Stimulated activated CD4-positive, alpha-beta T cell treated with anti-CD3 and anti-CD28 coated beads, Interleukin-1b, Interleukin-23, amount 100 ng/mL, for 48 hours (primary cell): ENCODE results near the gene CHI3L2.

Experiments
- DNase-seq: peaks from one replicate; pipeline ENCODE4 v3.0.0-alpha.2; 2020

The CHI3L2 gene, protein sequence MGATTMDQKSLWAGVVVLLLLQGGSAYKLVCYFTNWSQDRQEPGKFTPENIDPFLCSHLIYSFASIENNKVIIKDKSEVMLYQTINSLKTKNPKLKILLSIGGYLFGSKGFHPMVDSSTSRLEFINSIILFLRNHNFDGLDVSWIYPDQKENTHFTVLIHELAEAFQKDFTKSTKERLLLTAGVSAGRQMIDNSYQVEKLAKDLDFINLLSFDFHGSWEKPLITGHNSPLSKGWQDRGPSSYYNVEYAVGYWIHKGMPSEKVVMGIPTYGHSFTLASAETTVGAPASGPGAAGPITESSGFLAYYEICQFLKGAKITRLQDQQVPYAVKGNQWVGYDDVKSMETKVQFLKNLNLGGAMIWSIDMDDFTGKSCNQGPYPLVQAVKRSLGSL

DNA sequence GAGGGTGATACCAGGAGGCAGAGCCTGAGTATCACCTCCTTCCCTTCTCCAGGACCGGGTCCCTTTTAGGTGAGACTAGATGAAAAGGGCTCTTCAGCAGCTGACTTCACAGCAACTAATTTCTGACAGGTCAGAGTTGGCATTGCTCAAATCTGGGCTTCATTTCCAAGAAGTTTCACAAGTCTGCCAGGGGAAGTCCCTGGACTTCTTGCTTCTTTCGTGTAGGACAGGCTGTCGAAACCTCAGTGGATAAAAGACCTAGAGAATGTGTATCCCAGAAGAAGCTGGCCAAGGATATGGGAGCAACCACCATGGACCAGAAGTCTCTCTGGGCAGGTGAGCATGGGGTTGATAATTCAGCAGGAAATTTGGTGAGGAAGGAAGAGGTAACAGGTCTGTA, at the start of gene CHI3L2:
CHI3L2 (plus strand) TSS at position 280 of the 400 bp plus-strand sequence; CDS start at position 297, 17 bp downstream.
- no peak for DNase-seq

DNA sequence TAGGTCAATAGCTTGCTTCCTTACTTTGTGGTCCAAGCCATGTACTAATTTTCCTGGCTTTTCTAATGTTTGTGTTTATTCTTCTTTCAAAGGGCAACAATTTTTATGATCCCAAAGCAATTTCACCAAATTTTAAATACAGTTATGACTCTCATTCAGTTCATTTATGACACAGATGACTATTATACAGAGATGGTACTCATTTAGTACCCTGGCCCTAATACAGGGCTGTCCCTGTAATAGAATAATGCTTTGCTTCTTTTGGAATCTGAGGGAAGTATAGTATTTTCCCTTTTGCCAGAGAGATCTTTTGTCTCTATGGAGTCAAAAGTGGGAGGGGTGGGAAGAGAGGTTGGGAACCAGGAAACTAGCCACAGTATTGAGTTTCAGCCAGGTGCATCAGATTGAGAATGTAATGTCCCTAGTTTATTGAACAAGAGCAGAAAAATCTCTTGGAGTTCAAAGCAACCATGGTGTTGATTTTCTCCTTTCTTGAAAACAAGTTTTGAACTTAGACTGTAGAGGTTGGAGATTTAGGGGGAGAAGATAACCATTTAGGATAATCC, 47.5 kb upstream of the CHI3L2 start:
- no peak for DNase-seq

DNA sequence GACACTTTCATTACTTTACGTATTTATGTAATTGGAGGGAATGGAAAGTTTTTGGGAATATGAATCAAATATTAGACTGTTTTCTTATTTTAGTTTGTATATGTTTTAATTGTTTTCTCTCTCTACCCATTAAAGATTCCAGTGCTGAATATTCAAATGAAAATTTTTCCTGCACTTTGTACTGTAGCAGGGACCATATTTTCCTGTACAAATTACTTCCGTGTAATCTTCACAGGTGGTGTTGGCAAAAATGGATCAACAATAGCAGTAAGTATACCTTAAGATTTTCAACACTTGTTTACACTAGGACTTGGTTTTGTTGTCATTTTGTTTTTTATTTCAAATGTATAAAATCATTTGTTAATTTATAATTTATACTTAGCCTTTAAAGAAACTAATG, 45.5 kb upstream of the CHI3L2 start:
- no peak for DNase-seq

DNA sequence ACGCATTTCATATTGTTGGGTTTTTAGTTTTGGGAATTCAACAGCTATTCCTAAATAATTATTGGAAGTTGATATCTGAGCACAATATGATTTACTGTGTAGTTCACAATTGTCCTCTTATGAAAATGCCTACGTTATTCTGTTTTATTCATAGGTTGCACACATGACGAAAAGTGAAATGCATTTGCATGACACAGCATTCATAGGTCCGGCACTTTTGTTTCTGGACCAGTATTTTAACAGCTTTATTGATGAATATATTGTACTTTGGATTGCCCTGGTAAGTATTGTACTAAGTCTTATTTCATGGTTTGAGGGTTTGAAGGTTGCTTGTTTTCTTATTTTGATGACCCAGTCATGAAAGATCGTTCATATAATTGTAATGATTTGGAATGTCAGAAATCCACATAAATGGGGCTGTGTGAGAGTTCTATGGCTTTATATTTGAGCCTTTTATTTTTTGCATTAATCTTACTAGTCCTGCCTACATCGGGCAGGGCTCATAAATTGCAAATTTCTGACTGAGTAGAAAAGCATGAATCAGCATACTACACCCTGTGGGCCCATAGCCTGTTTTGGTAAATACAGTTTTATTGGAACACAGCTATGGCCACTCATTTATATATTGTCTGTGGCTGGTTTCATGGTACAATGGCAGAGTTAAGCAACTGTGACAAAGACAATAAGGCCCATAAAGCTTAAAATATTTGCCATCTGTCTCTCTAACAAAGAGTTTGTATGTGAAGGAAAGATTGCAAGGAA, 44.0 kb upstream of the CHI3L2 start:
- no peak for DNase-seq

DNA sequence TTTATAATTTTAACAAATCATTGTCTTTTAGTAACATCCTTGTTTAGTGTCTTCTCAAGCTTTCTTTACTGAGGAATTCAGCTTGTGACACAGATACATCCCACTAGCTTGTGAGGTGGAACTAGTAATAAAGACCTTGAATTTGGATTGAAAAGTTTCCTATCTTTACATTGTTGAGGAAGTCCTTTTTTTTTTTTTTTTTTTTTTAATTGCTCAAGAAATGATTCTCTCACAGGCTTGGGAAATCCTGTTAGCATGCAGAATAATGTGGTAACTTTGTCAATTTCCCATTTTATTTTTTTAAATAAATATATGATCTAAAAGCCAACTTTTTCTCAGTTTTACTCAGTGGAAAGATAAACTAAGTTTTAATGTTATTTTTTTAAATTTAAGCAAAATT, 42.9 kb upstream of the CHI3L2 start:
- no peak for DNase-seq

DNA sequence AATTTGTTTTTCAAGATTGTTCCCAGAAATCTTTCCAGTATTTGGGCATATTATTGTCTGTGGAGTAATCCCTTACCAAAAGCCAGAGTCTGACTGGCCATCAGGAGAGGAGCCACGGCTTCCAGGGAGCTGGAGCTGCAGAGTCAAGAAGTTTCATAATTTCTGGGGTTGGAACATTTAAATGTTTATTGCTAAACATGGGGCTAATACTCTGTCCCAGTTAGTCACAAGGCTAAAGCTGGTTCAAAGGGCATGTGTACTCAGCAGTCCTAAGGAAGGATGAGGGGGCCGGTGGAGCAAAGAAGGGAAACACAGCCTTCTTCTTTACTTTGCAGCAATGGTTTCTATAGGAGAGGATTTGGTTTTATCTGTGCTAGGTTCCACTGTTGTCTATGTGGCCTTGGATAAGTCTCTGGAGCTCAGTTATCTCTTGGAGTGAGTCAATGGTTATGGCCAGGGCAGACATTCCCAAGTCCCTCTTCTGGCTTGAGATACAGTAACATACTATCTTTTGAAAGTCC, 36.5 kb upstream of the CHI3L2 start:
- no peak for DNase-seq

DNA sequence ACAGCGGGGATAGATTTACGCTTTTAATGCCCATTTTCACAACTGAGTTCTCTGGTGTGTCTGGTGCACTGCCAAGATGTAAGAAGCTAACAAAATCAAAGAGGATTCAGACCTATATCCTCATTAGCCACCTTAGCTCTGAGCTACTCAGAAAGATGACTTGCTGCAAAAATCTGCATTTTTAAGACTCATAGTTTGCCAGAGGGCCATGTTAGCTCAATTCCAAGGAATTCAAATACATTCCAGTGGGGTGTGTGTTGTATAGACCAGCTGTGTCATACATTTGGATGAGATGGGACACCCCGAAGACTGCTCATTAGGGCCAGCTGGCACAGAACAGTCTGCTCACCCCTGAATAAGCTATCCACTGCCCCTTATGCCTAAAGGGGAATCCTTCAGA, 36.0 kb upstream of the CHI3L2 start:
- no peak for DNase-seq

DNA sequence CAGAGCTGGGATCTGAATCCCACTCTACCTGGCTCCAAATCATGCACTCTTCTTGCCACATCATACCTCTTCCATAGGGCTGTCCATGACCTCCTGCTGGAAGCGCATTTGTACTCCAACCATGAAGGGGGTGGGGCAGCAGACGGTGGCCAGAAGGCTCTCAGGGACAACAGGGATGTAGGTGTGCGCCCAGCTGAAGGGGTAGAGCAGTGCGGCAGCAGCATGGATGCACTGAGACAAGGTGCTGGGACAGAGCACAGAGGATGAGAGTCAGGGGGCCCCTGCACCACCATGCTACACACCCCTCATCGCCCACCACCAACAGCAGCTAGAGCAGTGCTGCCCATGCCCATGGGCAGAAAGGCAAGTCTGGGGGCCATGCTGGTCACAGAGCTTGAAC, 35.4 kb upstream of the CHI3L2 start:
- no peak for DNase-seq

DNA sequence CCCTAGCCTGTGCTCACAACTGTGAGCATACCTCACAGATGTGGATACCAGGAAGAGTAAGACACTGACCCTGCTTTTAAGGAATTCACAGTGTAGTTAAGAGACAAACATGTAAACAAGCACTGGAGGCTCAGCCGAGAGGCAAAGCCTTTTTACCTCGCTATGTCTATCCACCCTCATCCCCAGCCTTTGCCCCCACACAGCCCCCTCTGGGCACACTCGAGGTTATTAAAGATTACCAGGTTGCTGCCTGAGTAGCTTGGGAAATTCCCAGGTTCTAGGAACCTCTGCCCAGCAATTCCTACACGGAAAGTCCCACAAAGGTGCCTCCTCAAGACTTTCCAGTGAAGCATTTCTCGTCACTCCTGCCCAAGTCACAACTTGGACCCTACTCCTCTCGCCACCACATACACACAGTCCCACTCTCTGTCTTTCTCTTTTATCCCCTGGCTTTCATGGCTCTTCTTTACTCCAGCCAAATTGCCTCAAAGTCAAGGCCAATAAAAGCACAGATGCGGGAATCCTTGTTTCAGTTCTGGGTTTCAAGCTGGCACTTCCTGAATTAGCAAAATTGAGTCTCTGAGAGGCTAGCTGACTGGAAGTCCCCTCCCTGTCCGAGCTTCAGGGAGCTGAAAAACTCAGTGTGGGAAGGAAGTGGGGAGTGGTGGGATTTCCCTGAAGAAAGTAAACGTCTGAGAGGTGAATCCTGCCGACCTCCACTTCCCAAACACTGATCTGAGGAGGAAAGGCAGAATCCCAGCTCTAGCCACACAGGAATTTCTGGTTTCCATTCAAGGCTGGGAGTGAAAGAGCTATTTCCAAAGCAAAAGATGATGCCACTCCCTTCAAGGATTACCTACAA, 34.6 kb upstream of the CHI3L2 start:
- no peak for DNase-seq

DNA sequence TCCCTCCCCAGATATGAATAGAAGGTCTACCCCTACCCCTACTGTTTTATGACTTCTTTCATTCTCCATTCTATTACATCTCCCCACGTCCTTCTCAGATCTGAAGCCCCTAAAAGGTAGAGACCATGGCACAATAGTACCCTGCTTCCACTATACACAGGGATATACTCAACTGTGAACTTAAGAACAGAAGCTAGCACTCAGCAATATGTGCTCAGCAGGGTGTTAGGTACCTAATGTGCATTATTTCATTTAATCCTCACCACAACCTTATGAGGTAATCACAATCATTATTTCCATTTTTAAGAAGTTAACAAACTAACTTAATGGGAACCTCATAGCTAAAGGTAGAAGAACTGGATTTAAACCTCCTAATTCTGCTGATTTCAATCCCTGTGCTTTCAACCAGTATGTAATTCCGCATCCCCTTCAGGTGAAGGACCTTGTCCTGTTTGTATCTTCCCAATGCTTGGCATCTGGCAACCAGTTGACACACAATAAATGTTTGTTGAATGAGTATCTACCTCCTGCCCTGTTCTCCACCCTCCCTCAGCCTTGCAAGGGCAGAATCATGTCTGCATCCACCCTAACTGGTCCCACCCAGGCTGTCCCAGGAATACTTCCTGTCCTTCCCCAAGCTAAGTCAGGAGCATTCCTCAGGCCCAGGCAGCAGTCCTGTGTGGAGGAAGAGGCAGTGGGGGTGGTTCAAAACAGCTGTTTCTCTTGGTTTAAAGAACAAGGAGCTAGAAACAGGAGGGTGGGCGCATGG, 33.6 kb upstream of the CHI3L2 start:
- no peak for DNase-seq

DNA sequence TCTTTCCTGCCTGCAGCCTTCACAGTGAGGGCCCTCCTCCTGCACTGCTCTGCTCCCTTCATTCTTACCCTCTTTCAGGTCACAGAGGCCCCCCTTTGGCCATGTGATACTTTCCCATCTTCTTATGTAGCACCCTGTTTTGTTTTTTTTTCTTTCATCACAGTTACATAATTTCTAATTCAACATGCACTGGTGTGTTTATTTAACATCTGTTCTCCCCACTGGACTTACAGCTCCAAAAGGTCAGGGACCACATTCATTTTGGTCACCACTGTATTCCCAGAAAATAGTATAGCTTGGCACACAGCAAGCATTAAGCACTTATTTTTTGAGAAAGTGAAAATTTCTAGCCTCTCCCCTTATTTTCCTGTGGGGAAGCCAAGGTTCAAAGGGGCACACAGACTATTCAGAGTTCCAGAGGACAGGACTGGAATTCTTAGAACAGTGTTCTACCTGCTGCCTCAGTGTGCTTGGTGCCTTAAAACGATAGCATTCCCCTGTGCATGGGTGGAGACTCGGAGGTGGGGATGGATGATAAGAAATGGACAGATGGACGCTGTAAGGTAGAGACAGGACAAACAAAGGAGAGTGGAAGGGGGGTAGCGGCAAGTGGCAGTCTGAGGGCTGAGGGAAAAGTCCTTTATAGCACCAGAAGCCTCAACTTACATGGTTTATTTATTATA, 32.4 kb upstream of the CHI3L2 start:
- no peak for DNase-seq

DNA sequence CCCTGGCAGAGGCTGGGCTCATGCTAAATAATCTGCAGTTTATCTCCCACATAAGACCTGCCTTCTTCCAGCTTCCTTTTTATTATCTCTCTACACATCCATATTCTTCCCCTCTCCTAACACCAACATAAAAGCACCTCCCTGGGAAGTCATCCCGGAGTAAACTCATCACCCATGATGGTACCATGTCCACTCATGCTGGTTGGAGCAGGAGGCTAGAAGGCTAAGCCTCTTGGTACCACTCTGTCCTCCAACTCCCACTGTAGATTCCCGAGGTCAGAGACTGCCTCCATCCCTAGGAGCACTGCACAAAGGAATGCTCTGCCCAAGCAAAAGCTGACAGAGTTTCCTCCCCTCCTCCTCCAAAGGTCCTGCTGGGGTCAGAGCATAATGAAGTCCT, 31.3 kb upstream of the CHI3L2 start:
- no peak for DNase-seq

DNA sequence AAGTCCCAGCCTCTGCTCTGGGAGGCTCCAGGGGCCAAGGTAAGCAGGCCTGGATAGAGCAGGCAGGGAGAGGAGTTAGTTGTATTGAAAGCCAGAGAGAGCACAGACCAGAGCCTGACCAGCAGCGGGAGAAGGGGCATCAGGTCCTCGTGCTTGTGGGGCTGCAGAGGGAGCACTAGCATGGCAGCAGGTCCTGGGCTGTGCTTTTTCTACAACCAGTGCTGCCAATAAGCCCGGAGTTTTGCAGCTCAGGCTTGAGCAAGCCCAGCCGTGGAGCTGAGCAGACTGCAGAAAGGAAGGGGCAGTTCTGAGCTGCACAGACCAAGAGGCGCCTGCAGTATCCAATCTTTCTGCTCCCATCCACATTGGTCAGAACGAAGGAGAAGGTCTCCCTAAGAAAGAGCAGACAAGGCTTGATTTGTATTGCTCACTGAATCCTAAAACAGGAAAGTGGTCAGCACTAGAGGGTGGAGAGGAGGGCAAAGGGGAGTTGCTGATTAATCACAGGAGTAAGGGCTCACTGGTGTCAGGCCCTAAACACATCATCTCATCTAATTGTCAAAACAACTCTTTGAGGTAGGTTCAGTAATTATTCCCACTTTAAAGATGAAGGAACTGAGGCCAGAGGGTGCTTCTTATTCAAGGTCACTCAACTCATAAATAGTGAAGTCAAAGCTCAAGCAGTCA, 29.8 kb upstream of the CHI3L2 start:
- DNase-seq = peak; percentile 70

DNA sequence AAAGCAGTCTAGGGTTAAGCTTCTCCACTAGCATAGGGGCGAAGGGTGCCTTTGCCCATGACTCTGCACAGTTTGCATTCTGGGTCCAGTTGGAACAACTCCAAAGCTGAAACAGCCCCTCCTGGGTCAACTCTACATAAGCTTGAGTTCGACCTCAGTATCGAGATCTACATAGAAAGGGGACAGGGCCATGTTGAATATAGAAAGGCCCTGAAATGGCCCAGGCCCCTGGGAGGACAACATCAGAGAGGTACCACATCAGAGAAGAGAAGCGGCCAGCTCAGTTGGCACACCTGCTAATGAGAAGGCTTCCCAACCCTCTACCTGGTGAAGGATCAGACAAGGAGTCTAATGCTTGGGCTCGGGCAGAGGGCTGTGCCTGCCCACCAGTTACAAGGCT, 28.7 kb upstream of the CHI3L2 start:
- DNase-seq = no peak

DNA sequence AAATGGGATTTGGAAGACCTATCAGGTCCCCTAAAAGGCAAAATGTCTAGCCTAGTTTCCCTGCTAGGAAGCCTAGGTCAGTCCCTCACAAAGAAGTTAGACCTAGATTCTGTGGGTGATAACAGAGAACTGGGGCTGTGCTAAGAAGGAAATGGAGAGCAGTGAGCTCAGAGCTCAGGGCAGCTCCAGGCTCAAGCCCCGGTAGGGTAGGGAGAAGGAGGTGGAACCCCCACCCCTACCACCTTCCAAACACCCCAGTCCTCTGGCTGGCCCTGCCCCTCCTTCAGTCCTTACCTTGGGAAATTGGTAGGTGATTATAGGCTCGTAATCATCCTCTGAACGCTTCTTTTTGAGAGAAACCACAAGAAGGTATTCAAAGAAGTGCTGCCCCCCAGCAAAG, 28.2 kb upstream of the CHI3L2 start:
- no peak for DNase-seq

DNA sequence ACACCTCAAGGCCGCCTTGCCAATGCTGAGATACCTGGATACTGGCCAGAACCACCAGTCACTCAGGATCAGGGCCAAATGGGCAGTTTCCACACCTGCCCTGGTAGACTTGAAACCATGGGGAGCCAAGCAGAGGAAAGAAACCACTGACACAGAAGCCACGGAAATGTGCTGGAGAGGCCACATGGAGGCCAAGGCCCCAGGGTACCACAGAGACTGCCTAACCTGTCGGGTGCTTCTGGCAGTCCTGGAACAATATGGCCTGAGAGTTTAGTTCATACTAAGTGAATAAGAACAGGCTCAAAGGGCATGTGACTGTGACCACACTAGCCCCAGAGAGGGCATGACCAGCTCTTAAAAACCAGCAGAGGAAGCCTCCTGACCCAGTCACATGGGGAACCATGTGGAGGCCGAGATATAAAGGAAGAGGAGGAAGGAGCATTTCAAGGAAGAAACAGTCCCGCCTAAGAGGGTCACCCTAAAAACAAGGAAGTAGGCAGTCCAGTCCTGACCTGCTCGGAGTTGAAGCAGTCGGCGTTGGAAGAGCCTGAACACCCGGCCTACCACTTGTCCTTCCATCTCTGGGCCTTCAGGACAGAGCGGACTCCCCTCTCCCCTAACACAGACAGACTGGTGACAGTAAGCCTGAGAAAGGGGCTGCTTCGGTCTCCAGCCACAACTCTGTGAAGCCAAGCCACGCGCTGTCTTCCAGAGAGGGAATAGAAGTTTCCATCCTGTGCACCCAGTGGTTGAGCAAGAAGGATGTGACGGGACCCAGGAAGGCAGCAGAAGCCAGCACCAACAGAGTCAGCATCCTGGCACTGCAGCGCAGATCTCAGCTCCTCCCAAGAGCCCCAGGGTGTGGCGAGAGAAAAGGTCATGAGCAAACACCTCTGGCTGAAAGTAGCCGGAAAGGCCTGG, 27.4 kb upstream of the CHI3L2 start, which contains the start of gene DENND2D:
DENND2D (minus strand) TSS at position 766 of the 921 bp plus-strand sequence; CDS start at position 579, 187 bp downstream.
- DNase-seq = peak; percentile 77

DNA sequence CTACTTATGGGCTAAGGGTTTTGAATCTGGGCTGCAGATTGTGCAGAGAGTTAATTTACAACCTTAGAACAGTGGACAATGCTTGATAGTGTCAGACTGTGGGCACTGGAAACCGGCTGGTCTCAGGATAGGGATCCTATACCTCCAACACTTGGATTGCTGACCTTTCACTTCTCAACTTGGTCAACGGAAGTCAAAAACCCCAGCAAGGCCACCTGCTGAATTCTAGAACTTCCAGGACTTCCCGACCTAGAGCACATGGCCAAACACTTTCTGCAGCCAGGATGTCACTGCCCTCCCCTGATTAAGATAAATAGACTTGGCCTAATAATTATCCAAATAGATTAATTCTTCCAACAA, 26.7 kb upstream of the CHI3L2 start:
- DNase-seq = no peak

DNA sequence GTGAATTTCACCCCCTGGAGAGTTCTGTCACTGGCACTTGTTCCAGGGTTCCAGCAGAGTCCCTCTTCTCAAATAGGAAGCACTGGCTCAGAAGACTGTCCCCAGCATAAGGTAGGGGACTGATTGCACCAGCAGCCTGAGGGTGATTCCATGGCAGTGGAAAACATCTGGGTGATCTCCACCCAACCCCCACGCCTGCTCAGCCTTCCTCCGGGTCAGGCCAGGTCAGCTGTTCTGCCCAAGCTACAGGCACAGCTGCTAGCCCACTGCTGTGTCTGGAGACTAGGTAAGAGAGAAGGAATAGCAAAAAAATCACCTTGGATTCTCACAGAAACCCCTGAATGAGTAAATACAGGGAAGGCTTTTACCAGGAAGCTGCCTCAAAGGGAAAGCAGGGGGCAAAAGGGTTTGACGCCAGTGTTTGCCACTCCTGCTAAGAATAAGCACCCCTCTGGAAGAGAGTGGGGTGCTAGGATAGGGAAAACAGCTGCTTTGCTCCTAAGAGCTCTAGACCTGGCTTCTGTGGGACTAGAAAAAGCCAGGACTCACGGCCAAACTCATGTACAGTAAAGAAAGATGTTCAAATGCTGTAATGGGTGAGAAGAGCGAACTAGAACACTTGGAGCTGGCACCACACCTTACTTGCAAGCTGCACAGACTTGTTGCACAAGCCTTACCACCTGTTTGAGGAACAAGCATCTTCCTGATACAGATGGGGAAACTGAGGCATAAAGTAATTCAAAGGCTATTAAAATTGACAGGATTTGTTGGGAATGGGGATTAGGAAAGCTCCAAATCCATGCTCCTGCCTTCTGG, 26.0 kb upstream of the CHI3L2 start:
- DNase-seq = no peak

DNA sequence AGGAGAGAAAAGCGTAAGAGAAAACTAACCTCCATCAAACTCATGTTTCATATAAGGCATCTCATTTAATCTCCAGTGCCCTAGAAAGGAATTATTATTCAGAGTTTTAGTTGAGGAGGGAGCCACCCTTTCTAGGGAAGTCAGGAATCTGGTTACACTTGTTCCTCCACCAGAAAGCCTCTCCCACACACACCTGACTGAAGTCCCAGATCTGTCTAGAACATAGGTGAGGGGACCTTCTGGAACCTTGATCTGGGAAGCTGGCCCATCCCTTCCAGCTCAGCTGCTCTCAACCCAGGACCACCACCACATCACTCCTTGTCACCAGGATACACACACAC, 25.2 kb upstream of the CHI3L2 start:
- DNase-seq = no peak
